ENCODE measurements around the gene RAPGEF6. TPM values are rescaled to one million over a fixed set of nuclear protein-coding genes. Genes with fewer than 3 reads are reported as not detected.

RAPGEF6 gene
- total and polyA plus RNA-seq, 2 experiments from 2014 or later = 9.5 to 20.3 TPM

DNA sequence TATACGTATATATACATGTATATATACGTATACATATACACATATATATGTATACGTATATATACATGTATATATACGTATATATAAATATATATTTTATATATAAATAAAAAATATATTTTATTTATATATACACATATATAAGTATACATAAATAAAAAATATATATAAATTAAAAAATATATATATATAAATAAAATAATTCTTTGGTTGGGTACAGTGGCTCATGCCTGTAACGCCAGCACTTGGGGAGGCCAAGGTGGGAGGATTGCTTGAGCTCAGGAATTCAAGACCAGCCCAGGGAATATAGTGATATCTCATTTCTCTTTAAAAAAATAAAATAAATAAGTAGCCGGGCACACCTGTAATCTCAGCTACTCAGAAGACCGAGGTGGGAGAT lies 216.2 kb downstream of the RAPGEF6 start:
- no peak for TF ChIP-seq EZH2phosphoT487 (IDR thresholded peaks at IDR 0.05; ENCODE audit: unreplicated experiment)
- no peak for TF ChIP-seq REST (IDR thresholded peaks at IDR 0.05; ENCODE audit: unreplicated experiment)
- TF ChIP-seq STAT1 (IDR thresholded peaks at IDR 0.05; ENCODE audit: unreplicated experiment) = no peak
- TF ChIP-seq EZH2 (IDR thresholded peaks at IDR 0.05; ENCODE audit: low read depth, unreplicated experiment) = no peak
- no peak for TF ChIP-seq ETS1 (IDR thresholded peaks at IDR 0.05)
- no peak for TF ChIP-seq CREB1 (CRISPR knock-in tag; IDR thresholded peaks at IDR 0.05; ENCODE audit: low read depth)
- no peak for TF ChIP-seq NANOG (IDR thresholded peaks at IDR 0.05; ENCODE audit: borderline replicate concordance)
- TF ChIP-seq JUNB (IDR thresholded peaks at IDR 0.05; ENCODE audit: unreplicated experiment) = no peak
- no peak for TF ChIP-seq ZNF114 (CRISPR knock-in tag; IDR thresholded peaks at IDR 0.05)
- TF ChIP-seq, protein P1, sequence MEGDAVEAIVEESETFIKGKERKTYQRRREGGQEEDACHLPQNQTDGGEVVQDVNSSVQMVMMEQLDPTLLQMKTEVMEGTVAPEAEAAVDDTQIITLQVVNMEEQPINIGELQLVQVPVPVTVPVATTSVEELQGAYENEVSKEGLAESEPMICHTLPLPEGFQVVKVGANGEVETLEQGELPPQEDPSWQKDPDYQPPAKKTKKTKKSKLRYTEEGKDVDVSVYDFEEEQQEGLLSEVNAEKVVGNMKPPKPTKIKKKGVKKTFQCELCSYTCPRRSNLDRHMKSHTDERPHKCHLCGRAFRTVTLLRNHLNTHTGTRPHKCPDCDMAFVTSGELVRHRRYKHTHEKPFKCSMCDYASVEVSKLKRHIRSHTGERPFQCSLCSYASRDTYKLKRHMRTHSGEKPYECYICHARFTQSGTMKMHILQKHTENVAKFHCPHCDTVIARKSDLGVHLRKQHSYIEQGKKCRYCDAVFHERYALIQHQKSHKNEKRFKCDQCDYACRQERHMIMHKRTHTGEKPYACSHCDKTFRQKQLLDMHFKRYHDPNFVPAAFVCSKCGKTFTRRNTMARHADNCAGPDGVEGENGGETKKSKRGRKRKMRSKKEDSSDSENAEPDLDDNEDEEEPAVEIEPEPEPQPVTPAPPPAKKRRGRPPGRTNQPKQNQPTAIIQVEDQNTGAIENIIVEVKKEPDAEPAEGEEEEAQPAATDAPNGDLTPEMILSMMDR (conservative IDR thresholded peaks at IDR 0.05; ENCODE audit: low read depth in 2 of 2) = no peak
- TF ChIP-seq ZNF331 (CRISPR knock-in tag; IDR thresholded peaks at IDR 0.05; ENCODE audit: low read depth) = no peak
- no peak for TF ChIP-seq POLR2AphosphoS5 (IDR thresholded peaks at IDR 0.05; ENCODE audit: low read depth)
- TF ChIP-seq ZNF462 (CRISPR knock-in tag; IDR thresholded peaks at IDR 0.05) = no peak
- H3K27me3 Mint-ChIP-seq (ENCODE audit: insufficient read depth, low read depth, poor library complexity) = peaks cover 3% of the 10 kb centered on the region
- Histone ChIP-seq H3K27me3 (ENCODE audit: insufficient read depth) (no peaks in the 10 kb centered on the region), H3K27ac (ENCODE audit: low read depth) (no peak overlapping the region), H3K9me2 (ENCODE audit: insufficient read depth) (no peaks in the 10 kb centered on the region), H3K79me2 (replicated peaks; ENCODE audit: insufficient read depth) (no peaks in the 10 kb centered on the region), H3F3A (replicated peaks; ENCODE audit: low read depth) (no peaks in the 10 kb centered on the region), H4K20me1 (replicated peaks; ENCODE audit: insufficient read depth) (no peaks in the 10 kb centered on the region), H3K4me3 (no peak overlapping the region), H3K4me2 (no peak overlapping the region), H3K4me1 (ENCODE audit: insufficient read depth) (no peaks in the 10 kb centered on the region), H3K36me3 (ENCODE audit: insufficient read depth) (no peaks in the 10 kb centered on the region), H2AFZ (no peak overlapping the region)
- ATAC-seq (no peak), DNase-seq (ENCODE audit: low spot score) (no peak)
- H3K4me1 Mint-ChIP-seq = 0 out of 3 replicates have a peak, but pooled peaks cover 2% of the 10 kb centered on the region
- H3K36me3 Mint-ChIP-seq (ENCODE audit: low read depth) = no peaks in the 10 kb centered on the region
- no peak overlapping the region for H3K4me3 Mint-ChIP-seq
- H3K9me3 Mint-ChIP-seq = no peaks in the 10 kb centered on the region
- H3K27ac Mint-ChIP-seq = no peak overlapping the region

Measured in GM23338 (cell line).